Activated T-helper 1 cell treated with anti-CD3 and anti-CD28 coated beads, Interleukin-12 subunit alpha, Interleukin-12 subunit beta, Interleukin-2, Interleukin-4 antibody, amounts not matched to agents 30 ng/mL and 10 ng/mL and 1 ng/mL, durations not matched to agents 14 hours and 24 hours and 36 hours (primary cell): ENCODE data around the gene HOXA10. TPM values are rescaled to one million over a fixed set of nuclear protein-coding genes. Genes with fewer than 3 reads are reported as not detected.

Experiments used
- DNase-seq: peaks from one replicate; pipeline ENCODE4 v3.0.0; 2021; ENCODE audit warnings: low spot score
- H3K27ac Mint-ChIP-seq: one replicate; pipeline ENCODE4 v1.8.0; 2021; ENCODE audit warnings: mild to moderate bottlenecking, mixed read lengths
- H3K27me3 Mint-ChIP-seq: one replicate; pipeline ENCODE4 v1.8.0; 2022; ENCODE audit warnings: mild to moderate bottlenecking, moderate library complexity, mixed read lengths; ENCODE audit not compliant: insufficient read depth
- H3K36me3 Mint-ChIP-seq: one replicate; pipeline ENCODE4 v1.8.0; 2021; ENCODE audit warnings: low read depth, mixed read lengths
- H3K4me1 Mint-ChIP-seq: one replicate; pipeline ENCODE4 v1.8.0; 2021; ENCODE audit warnings: low read depth, mixed read lengths
- H3K4me3 Mint-ChIP-seq: one replicate; pipeline ENCODE4 v1.8.0; 2021; ENCODE audit warnings: mild to moderate bottlenecking, moderate library complexity, mixed read lengths
- H3K9me3 Mint-ChIP-seq: one replicate; pipeline ENCODE4 v1.8.0; 2021; ENCODE audit warnings: mixed read lengths
- intact Hi-C: fragments of 100-400 bp; cut with micrococcal nuclease; formaldehyde crosslinking; loops from one replicate; pipeline ENCODE4 v1.15.1; 2024
- total RNA-seq: library from RNA; stranded (reverse); gene quantifications from 2 replicates; pipeline ENCODE4 v1.2.3, GENCODE V29; 2022

Gene HOXA10
- total RNA-seq, 1 donor from 2014 or later = not detected

DNA sequence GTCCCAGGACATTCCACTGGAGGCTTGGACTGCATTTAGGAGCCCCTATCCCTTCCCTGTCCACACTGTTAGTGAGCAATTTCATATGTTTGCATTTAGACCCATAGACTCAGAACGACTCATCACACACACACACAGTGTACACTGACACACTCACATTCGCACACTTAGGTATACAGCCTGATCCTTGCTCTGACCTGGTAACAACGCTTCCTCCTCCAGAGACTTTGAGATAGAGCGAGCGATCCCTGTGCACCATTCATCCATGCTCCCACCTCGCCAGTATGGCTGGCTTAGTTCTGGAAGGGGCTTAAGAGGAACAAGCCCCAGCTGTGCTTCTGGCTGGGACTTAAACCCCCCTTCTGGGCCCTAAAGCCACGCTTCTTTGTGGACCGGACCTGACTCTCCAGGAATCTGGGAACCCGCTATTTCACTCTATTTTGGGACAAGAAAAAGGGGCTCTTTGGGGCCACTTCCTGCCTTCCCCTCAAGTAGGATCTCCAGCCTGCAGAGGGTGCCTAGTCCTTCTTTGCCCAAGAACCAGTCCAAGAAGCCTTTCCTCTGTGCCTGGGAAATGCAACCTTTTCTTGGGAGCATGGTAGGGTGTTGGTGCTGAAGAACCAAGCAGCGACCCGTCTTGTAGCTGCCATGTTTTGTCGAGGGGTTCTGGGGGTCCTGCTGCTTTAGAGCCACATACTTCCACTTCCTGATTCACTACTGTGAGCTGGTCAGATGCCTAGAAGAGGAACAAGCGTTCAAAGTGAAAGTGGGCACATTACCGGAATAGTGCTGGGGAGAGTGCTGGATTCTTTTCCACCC is 26.9 kb upstream of the HOXA10 start:
- H3K36me3 Mint-ChIP-seq = no peaks in the 10 kb centered on the region
- H3K27ac Mint-ChIP-seq = peak overlapping the region; percentile 58
- no peak for DNase-seq
- H3K9me3 Mint-ChIP-seq = no peaks in the 10 kb centered on the region
- peaks cover 82% of the 10 kb centered on the region for H3K27me3 Mint-ChIP-seq
- H3K4me1 Mint-ChIP-seq = no peaks in the 10 kb centered on the region
- H3K4me3 Mint-ChIP-seq = no peak overlapping the region
- intact Hi-C loops = loop anchor here (2.0 to 10.0 kb wide), 3 partner anchors 50 to 1754 kb away; partner anchors contain the start of genes HOXA1 and TRIL

DNA sequence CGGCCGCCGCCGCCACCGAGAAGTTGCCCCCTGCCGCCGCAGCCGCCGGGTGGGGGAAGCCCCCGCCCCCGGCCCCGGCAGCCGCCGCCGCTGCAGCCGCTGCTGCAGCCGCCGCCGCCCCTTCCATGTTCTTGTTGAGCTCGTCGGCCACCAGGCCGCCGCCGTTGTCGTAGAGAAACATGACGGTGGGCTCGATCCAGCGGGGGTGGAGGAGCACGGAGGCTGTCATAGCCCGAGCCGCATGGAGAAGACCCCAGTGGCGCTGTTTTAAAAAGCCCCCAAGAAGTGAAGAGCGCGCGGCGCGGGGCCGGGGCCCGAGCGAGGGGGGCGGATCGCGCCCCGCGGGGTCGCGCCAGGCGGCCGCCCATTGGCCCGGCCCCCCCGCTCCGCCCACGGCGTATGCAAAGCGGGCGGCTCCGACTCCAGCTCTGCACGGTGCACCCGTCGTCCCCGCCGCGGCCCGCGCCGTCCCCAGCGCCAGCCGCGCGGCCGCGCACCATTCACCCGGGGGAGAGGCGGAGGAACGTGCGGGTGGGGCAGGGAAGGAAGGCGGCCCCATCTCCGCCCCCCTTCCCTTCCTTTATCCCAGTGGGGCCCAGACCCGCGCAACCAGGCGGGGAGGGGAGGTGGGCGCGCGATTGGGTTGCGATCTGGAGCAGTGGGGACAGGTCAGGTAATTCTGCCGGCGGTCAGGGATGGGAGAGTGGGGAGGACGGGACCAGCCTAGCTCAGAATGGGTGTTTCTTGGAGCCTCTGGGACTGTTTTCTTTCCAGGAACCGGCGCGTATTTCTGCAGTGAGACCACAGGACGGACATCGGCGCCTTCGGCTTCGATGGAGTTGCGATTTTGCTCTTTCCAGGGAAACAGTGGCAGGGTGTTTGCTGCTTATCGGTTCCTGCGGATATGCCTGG is 26.0 kb upstream of the HOXA10 start, which contains the start of gene HOXA13:
TSS of gene HOXA13 (minus strand) at position 243 of the 912 bp plus-strand sequence. CDS start at position 229, 14 bp downstream.
- H3K36me3 Mint-ChIP-seq = no peaks in the 10 kb centered on the region
- intact Hi-C loops = loop anchor here (2.0 to 10.0 kb wide), 9 partner anchors 15 to 1755 kb away; partner anchors contain the start of genes HOXA1, HOXA11 and TRIL
- no peaks in the 10 kb centered on the region for H3K9me3 Mint-ChIP-seq
- no peaks in the 10 kb centered on the region for H3K4me1 Mint-ChIP-seq
- no peak for DNase-seq
- H3K4me3 Mint-ChIP-seq = no peak within 1 kb of the TSS
- H3K27ac Mint-ChIP-seq = peak within 1 kb of the TSS; percentile 81
- H3K27me3 Mint-ChIP-seq = peaks cover 82% of the 10 kb centered on the region

DNA sequence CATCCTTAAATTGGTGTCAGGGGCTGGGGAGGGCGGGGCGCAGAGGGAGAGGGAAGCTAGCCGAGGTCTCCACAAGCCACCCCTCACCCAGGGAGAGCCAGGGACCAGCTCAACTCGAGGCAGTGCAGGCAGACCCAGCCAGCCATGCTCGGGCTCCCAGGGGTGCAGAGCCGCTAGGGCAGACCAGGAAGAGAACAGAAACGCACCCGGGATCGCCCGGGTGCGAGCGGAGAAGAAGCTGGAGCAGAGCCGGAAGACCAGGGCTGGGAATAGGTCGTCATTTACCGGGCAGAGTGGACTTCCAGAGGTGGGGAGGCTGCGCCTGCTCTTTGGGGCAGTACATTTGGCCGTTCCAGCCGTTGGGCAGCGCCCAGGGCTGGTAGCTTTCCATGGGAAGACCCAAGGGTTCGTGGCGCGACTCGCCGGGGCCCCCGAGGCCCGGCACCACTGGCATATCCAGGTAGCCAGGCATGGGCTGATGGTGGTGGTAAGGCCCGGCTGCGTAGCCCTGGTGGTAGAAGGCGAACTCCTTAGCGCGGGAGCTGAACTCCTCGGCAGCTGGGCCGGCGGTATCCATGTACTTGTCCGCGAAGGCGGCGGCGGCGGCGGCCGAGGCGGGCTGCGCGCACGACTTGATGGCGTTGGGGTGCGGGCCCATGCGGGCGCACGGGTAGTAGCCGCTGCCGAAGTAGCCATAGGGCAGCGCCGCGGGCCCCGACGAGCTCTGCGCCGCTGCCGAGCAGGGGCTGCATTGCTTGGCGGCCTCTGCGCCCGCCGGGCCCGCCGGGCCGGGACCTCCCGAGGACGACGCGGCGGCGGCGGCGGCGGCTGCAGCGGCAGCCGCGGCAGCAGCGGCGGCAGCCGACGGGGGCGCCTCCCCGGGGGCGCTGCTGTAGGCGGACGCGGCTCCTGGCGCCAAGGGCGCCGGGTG is 25.0 kb upstream of the HOXA10 start:
- Mint-ChIP-seq H3K36me3 (no peaks in the 10 kb centered on the region), H3K27me3 (peaks cover 83% of the 10 kb centered on the region), H3K27ac (peak overlapping the region; percentile 81), H3K4me3 (no peak overlapping the region), H3K9me3 (no peaks in the 10 kb centered on the region), H3K4me1 (no peaks in the 10 kb centered on the region)
- intact Hi-C loops = loop anchor here (2.0 to 10.0 kb wide), 6 partner anchors 14 to 1653 kb away; partner anchors contain the start of gene HOXA11
- DNase-seq = no peak

DNA sequence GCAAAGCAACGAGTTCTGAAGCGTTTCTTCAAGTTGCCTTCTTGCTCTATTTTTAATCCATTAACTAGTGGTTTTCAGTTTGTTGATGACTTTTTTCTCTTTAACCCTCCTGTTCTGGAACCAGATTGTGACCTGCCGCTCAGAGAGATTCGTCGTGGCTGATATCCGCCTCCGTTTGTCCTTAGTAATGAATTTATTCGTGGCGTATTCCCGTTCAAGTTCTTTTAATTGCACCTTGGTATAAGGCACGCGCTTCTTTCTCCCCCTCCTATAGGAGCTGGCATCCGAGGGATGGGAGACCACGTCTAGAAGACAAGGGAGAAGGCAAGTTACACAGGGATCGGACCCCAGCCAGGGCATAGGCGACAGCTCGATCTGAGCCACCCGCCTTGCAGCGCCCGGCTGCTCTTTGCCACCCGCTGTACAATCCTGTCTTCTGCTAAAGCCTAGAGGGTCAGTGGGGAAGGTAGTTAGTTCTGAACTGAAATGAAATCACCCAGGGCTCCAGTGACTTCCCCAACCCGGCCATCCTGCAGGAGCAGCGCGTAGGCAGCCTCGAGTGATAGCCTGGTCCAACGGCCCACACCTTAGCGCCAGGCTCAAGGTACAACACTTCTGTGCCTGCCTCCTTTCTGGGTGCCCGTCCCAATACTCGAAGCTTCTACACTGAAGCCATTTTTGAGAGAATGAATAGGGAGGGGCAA is 24.2 kb upstream of the HOXA10 start:
- no peaks in the 10 kb centered on the region for H3K4me1 Mint-ChIP-seq
- no peak overlapping the region for H3K4me3 Mint-ChIP-seq
- DNase-seq = no peak
- H3K27me3 Mint-ChIP-seq = peaks cover 84% of the 10 kb centered on the region
- peak overlapping the region; percentile 26 for H3K27ac Mint-ChIP-seq
- intact Hi-C loops = loop anchor here (2.0 to 10.0 kb wide), 6 partner anchors 13 to 1654 kb away; partner anchors contain the start of gene HOXA11
- no peaks in the 10 kb centered on the region for H3K9me3 Mint-ChIP-seq
- no peaks in the 10 kb centered on the region for H3K36me3 Mint-ChIP-seq

DNA sequence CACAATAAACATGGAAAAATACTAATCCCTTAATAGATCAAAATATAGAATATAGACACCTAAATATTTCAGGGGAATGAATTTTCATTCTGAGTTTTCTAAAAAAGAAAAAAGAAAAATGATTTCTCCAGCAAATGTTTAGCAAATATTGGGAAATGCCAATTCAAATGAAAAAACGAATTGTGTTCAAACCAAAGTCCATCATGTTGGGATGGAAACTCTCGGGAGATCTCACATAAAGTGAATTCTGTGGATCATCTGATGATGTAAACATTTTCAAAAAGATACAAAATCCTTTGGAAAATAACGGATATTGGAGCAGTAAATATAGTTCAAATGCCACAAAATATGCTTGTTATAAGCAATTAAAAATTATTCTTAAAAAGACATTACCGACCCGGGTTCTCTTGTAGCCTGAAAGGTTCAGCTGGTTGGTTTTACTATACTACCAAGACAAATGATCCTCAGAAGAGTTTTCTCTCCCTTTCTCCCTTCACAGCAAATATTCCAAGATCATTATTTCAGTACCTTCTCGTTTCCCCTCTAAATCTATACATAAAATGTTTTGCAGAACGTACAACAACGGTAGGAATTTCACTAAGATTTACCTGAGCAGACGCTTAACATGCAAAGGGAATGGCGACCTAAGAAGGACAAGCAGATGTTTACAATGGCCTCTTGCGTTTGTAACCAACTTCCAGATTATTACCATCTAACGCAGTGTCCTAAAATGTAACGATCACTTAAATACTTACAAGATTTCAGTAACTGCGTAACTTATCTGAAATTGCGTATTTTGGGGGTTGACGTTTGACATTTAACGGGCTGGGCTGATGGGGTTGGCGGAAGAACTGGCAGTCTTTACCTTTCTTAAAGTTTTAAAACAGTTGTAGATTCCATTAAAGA is 23.3 kb upstream of the HOXA10 start:
- H3K4me3 Mint-ChIP-seq = no peak overlapping the region
- H3K27ac Mint-ChIP-seq = peak overlapping the region; percentile 2
- intact Hi-C loops = loop anchor here (2.0 to 10.0 kb wide), 7 partner anchors 13 to 1655 kb away; partner anchors contain the start of gene HOXA11
- H3K27me3 Mint-ChIP-seq = peaks cover 82% of the 10 kb centered on the region
- H3K36me3 Mint-ChIP-seq = no peaks in the 10 kb centered on the region
- no peaks in the 10 kb centered on the region for H3K4me1 Mint-ChIP-seq
- DNase-seq = no peak
- no peaks in the 10 kb centered on the region for H3K9me3 Mint-ChIP-seq

DNA sequence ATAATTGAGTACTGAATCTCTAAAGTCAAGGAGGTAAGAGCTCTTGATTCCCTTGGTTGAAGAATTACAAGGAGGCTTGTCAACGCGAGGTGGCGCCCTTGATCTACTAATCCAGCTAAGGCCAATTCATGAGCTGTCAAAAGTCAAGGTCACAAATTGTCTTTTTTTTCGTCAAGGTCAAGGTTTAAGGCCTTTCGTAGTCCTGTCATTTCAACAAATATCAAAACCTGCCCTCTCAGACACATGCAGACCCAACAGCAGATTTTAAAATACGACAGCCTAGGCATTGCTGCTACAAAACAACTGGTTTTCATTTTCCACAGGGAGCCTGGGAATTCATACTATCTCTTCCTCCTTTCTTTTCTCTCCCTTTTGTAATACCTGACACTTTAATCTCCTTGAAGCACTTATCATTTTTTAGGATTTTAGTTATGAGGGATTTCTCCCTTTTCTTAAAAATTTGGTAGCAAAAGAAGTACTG is 22.2 kb upstream of the HOXA10 start:
- H3K36me3 Mint-ChIP-seq = no peaks in the 10 kb centered on the region

DNA sequence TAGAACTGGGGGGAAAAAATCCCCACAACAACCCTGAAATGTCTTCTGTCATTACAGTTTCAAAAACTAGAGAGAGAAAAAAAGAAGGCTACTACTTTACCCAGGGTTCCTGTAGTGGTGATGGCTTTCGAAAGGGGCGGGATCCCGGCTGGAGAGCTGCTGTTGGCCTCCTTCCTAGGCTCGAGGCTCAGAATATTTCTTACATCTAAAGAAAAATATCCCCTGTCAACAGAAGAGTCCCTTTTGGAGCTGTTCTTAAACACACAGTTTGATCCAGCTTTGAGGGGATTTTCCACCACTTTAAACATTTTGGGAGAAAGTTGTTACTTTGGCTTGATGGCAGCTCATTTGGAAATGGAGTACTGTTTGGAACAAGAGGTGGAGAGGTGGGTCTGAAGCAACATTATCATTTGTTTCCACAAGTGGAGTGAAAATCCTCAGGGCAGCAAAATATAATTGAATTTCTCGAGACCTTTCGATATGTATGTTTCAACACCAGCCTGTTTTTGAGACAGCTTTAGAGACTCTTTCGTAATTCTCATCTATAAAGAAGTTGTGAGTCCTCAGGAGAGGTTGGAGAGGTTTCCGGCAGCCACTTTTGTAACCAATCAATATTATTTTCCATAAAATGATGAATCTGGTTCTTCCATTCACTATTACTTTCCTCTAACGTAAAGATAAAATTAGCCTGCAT is 20.7 kb upstream of the HOXA10 start:
- H3K27ac Mint-ChIP-seq = no peak overlapping the region
- intact Hi-C loops = loop anchor here (5.0 to 10.0 kb wide), 3 partner anchors 587 to 1657 kb away; no protein-coding TSS in a partner anchor
- H3K4me3 Mint-ChIP-seq = no peak overlapping the region
- DNase-seq = no peak
- H3K36me3 Mint-ChIP-seq = no peaks in the 10 kb centered on the region
- peaks cover 84% of the 10 kb centered on the region for H3K27me3 Mint-ChIP-seq
- no peaks in the 10 kb centered on the region for H3K4me1 Mint-ChIP-seq
- H3K9me3 Mint-ChIP-seq = no peaks in the 10 kb centered on the region

More for the DNA sequence above, 22.2 kb upstream of the HOXA10 start:
- no peak overlapping the region for H3K27ac Mint-ChIP-seq
- peak; percentile 59 for DNase-seq
- H3K4me1 Mint-ChIP-seq = no peaks in the 10 kb centered on the region
- no peaks in the 10 kb centered on the region for H3K9me3 Mint-ChIP-seq
- no peak overlapping the region for H3K4me3 Mint-ChIP-seq
- intact Hi-C loops = loop anchor here (1.0 to 10.0 kb wide), 9 partner anchors 380 to 1656 kb away; no protein-coding TSS in a partner anchor
- H3K27me3 Mint-ChIP-seq = peaks cover 80% of the 10 kb centered on the region

DNA sequence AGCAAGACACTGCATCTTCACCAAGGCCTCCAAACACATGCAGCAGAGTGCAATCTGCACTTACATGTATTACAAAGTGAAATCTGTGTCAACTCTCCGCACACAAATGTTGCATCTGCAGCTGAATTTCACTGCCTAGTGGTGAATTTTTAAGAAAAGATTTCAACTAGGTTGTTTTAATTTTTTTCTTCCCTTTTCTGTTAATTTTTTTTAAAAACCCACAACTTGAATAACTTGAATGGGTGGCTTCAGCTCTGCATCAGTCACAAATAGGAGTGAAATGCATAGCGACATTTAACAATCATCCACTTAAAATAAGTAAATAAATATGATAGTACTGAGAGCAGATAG is 19.9 kb upstream of the HOXA10 start:
- Mint-ChIP-seq H3K27me3 (peaks cover 87% of the 10 kb centered on the region), H3K4me1 (no peaks in the 10 kb centered on the region), H3K27ac (no peak overlapping the region), H3K36me3 (no peaks in the 10 kb centered on the region), H3K9me3 (no peaks in the 10 kb centered on the region), H3K4me3 (no peak overlapping the region)
- intact Hi-C loops = loop anchor here (10.0 kb wide), 1 partner anchor 1339 kb away; no protein-coding TSS in a partner anchor
- no peak for DNase-seq

DNA sequence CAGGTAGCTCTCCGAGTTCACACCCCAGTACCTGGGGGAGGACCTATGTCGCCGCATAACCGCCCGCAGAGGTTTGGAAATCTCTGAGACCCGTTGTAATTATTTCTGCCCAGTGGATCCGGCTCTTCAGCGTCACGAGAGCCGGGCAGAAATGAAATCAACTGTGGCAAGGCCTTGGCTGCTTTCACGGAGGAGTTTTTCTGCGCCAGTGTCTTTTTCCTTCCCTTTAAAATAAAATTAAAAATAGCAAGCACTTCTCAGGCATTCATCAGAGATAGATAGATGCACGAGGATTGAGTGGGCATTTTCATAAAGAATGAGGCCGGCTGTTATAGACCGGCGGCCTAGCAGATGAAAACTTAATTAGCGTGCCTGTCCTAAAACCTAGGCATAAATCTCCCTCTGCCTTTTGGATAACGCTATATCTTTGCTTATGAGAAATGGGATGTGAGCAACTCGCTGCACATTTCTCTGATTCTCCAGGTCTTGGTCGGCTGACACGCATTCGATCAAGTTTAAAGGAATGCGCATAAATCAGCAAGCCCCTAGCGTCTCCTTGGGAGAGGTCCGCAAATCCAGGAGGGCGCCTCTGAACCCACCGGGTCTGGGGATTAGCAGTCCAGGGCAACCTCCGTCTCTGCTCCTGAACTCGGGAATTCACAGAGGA is 19.3 kb upstream of the HOXA10 start:
- intact Hi-C loops = loop anchor here (10.0 kb wide), 1 partner anchor 1339 kb away; no protein-coding TSS in a partner anchor
- H3K9me3 Mint-ChIP-seq = no peaks in the 10 kb centered on the region
- peak overlapping the region; percentile 26 for H3K4me3 Mint-ChIP-seq
- DNase-seq = no peak
- no peaks in the 10 kb centered on the region for H3K36me3 Mint-ChIP-seq
- H3K27ac Mint-ChIP-seq = no peak overlapping the region
- H3K27me3 Mint-ChIP-seq = peaks cover 85% of the 10 kb centered on the region
- no peaks in the 10 kb centered on the region for H3K4me1 Mint-ChIP-seq
